A673 (cell line): ENCODE data around the gene C17orf113. TPM values are rescaled to one million over a fixed set of nuclear protein-coding genes. Genes with fewer than 3 reads are reported as not detected.

Experiments used
- BruUV-seq: library from RNA; stranded (reverse); fragments of 400-500 nt; replicated peaks from 2 replicates; lab custom pipeline; 2021; lab: Mats Ljungman, UMichigan
- CTCF ChIA-PET: fragments of 300-600 bp; sonication (Branson Sonifier 250); formaldehyde crosslinking; loops from one replicate; lab custom pipeline; 2022; ENCODE audit warnings: antibody characterized with exemption; lab: Charles Lee
- POLR2A ChIA-PET: fragments of 300-600 bp; sonication (Branson Sonifier 250); formaldehyde crosslinking; loops from one replicate; lab custom pipeline; 2022; ENCODE audit warnings: antibody characterized with exemption; ENCODE audit not compliant: low non-redundant PET; lab: Charles Lee
- DNase-seq: peaks from one replicate; pipeline ENCODE4 v3.0.0-alpha.2; 2015; ENCODE audit warnings: low spot score
- H3K27ac ChIP-seq: fragments of 200-600 bp; sonication (generic); 2 replicates; pipeline ENCODE4 v1.5.1; 2016; ENCODE audit warnings: mixed run types, low read depth, mild to moderate bottlenecking, mixed read lengths, antibody characterized with exemption, low read length; ENCODE audit not compliant: poor library complexity, severe bottlenecking
- H3K27me3 ChIP-seq: fragments of 200-600 bp; sonication (generic); replicated peaks from 2 replicates; pipeline ENCODE4 v1.6.1; 2017; ENCODE audit warnings: mixed run types, low read depth, mild to moderate bottlenecking, mixed read lengths, antibody characterized with exemption, low read length; ENCODE audit not compliant: insufficient read depth, poor library complexity
- H3K36me3 ChIP-seq: fragments of 200-600 bp; sonication (generic); 2 replicates; pipeline ENCODE4 v1.6.1; 2016; ENCODE audit warnings: mixed run types, mild to moderate bottlenecking, mixed read lengths, antibody characterized with exemption, low read length; ENCODE audit not compliant: insufficient read depth, poor library complexity, severe bottlenecking
- H3K4me1 ChIP-seq: fragments of 200-600 bp; sonication (generic); 2 replicates; pipeline ENCODE4 v1.6.1; 2017; ENCODE audit warnings: mixed run types, mild to moderate bottlenecking, mixed read lengths, antibody characterized with exemption, low read length; ENCODE audit not compliant: insufficient read depth, poor library complexity, severe bottlenecking
- H3K4me3 ChIP-seq: fragments of 200-600 bp; sonication (generic); 2 replicates; pipeline ENCODE4 v1.5.1; 2016; ENCODE audit warnings: low read depth, mixed run types, mild to moderate bottlenecking, mixed read lengths, low read length; ENCODE audit not compliant: poor library complexity, severe bottlenecking
- H3K9me3 ChIP-seq: fragments of 200-600 bp; sonication (generic); 2 replicates; pipeline ENCODE4 v1.6.1; 2016; ENCODE audit warnings: mixed run types, low read depth, mild to moderate bottlenecking, mixed read lengths, antibody characterized with exemption, low read length; ENCODE audit not compliant: poor library complexity, severe bottlenecking
- EZH2 ChIP-seq: fragments of 200-600 bp; sonication (generic); IDR thresholded peaks from 2 replicates; pipeline ENCODE4 v1.6.1; 2017; ENCODE audit warnings: borderline replicate concordance, low read depth, mild to moderate bottlenecking, mixed read lengths, antibody characterized with exemption, low read length; ENCODE audit not compliant: poor library complexity, severe bottlenecking
- intact Hi-C: fragments of 100-400 bp; cut with micrococcal nuclease; formaldehyde crosslinking; loops from one replicate; pipeline ENCODE4 v1.10.0; 2022; ENCODE audit not compliant: unreplicated experiment
- total RNA-seq: library from RNA; stranded (reverse); gene quantifications from 2 replicates; pipeline ENCODE4 v1.2.3, GENCODE V29; 2021
- TF ChIP-seq, protein P1 (sequence below): fragments of 300-800, 200-600 bp; sonication (generic); conservative IDR thresholded peaks from 2 replicates; pipeline ENCODE4 v1.5.1; 2017; ENCODE audit warnings: low read depth, mild to moderate bottlenecking, antibody characterized with exemption, low read length, moderate library complexity, mixed read lengths

The C17orf113 gene
- total RNA-seq, 1 experiment from 2014 or later: 0.41 TPM

DNA sequence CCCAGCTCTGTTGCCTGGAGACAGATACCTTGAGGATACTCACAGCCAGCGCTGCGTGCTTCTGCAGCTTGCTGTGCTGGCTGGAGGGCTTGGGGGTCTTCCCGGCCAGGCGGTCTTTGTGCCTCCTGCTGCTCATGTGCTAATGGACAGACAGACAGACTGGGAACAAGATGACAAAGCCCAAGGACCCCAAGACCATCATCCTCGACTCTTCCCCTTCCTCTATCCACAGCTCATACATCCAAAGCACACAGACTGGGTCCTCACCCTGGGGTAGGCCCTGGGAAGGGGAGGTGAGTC is 22.9 kb downstream of the C17orf113 start:
- BruUV-seq: no TSS peak
- ChIA-PET POLR2A (no interaction called here), CTCF (no interaction called here)
- Histone ChIP-seq H3K36me3 (no peaks in the 10 kb centered on the region), H3K27me3 (no peaks in the 10 kb centered on the region), H3K9me3 (no peaks in the 10 kb centered on the region), H3K27ac (no peak overlapping the region), H3K4me3 (no peak overlapping the region), H3K4me1 (no peaks in the 10 kb centered on the region)
- no peak for DNase-seq
- TF ChIP-seq EZH2: no peak
- TF ChIP-seq, protein P1, sequence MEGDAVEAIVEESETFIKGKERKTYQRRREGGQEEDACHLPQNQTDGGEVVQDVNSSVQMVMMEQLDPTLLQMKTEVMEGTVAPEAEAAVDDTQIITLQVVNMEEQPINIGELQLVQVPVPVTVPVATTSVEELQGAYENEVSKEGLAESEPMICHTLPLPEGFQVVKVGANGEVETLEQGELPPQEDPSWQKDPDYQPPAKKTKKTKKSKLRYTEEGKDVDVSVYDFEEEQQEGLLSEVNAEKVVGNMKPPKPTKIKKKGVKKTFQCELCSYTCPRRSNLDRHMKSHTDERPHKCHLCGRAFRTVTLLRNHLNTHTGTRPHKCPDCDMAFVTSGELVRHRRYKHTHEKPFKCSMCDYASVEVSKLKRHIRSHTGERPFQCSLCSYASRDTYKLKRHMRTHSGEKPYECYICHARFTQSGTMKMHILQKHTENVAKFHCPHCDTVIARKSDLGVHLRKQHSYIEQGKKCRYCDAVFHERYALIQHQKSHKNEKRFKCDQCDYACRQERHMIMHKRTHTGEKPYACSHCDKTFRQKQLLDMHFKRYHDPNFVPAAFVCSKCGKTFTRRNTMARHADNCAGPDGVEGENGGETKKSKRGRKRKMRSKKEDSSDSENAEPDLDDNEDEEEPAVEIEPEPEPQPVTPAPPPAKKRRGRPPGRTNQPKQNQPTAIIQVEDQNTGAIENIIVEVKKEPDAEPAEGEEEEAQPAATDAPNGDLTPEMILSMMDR: no peak
- intact Hi-C loops: no loop called here

DNA sequence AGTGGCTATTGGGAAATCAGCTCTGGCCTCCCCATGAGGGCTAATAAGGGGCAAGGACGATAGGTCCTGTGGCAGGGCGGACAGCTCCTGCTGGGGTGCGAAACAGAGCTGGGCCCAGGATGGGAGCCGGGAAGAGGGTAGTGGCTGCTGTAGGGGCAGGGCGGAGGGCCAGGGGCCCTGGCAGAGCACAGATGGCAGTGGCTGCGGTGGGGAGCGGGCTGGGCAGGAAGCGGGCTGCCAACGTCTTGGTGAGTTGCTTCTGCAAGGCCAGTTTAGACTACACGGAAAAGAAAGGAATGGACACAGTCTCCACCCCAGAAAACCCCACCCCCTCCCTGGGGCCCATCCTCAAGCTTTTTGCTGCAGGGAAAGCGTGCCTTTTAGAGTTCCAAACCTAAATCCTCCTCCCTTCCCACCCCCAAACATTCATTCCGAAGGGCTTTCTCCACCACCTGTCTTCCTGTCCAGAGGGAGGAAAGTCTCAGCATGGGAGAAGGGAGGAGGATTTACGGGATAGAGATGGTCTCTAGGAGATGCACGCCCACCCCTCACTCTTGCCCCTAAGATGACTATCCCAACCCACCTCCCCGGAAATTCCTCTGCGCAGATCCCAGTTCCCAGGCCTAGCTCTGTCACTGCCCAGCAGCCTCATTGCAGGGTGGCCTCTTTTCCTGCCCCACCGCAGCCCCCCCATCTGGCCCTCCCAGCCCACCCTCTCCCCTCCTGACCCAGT is 23.4 kb downstream of the C17orf113 start:
- H3K27me3 ChIP-seq: no peaks in the 10 kb centered on the region
- intact Hi-C loops: no loop called here
- no peak overlapping the region for H3K4me3 ChIP-seq
- no peak for DNase-seq
- BruUV-seq: no TSS peak
- POLR2A ChIA-PET: no interaction called here
- no peaks in the 10 kb centered on the region for H3K36me3 ChIP-seq
- no peak overlapping the region for H3K27ac ChIP-seq
- CTCF ChIA-PET: no interaction called here
- no peaks in the 10 kb centered on the region for H3K4me1 ChIP-seq
- no peaks in the 10 kb centered on the region for H3K9me3 ChIP-seq
- TF ChIP-seq EZH2: no peak
- TF ChIP-seq, protein P1: no peak

DNA sequence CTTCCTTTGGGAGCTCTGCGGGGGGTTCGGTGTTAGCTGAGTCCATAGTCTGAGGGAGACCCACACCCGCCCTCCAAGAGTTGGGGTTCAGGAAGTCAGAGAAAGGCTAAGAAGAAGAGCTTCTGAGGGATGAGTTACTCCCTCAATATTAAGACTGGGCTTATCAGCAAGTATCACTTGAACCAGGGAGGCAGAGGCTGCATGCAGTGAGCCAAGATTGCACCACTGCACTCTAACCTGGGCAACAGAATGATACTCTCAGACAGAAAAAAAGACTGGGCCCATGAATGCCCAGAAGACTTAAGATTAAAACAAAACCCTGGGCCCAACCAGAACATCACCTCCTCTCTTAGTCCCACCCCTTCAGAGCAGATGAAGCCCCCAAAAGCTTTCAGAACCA is 24.5 kb downstream of the C17orf113 start:
- Histone ChIP-seq H3K4me1 (no peaks in the 10 kb centered on the region), H3K36me3 (no peaks in the 10 kb centered on the region), H3K4me3 (no peak overlapping the region), H3K27ac (no peak overlapping the region), H3K27me3 (no peaks in the 10 kb centered on the region), H3K9me3 (no peaks in the 10 kb centered on the region)
- ChIA-PET CTCF (no interaction called here), POLR2A (no interaction called here)
- DNase-seq: no peak
- TF ChIP-seq EZH2: no peak
- TF ChIP-seq, protein P1: no peak
- BruUV-seq: no TSS peak
- intact Hi-C loops: loop anchor here (1.0 to 2.0 kb wide), 2 partner anchors 75 to 91 kb away; no protein-coding TSS in a partner anchor
